HG03520 (cell line): ENCODE measurements around the gene DDX52.
"Not testable (repeated sequence)": the region's sequence is repeated elsewhere in the genome, so short reads cannot be mapped to it uniquely, and the experiment has no call there.

Experiments used
- ATAC-seq: cut with Tn5 transposase; IDR thresholded peaks from one replicate; pipeline ENCODE4 v1.9.1; 2021; ENCODE audit warnings: mild to moderate bottlenecking, moderate library complexity; ENCODE audit not compliant: unreplicated experiment

DDX52 gene

GRCh38 chr17:37657202-37657601 is 14.0 kb upstream of the DDX52 start:
- no peak for ATAC-seq

GRCh38 chr17:37651849-37652248 is 8.6 kb upstream of the DDX52 start:
- no peak for ATAC-seq

- no peak for ATAC-seq
Observed at GRCh38 chr17:37650419-37651003, 7.3 kb upstream of the DDX52 start.

- no peak for ATAC-seq
Observed at GRCh38 chr17:37648555-37648954, 5.3 kb upstream of the DDX52 start.

- no peak for ATAC-seq
Observed at GRCh38 chr17:37647856-37648255, 4.6 kb upstream of the DDX52 start.

GRCh38 chr17:37643869-37644268 is 623 bp upstream of the DDX52 start:
- no peak for ATAC-seq

GRCh38 chr17:37642681-37643080 is 565 bp downstream of the DDX52 start:
- no peak for ATAC-seq

GRCh38 chr17:37640015-37640414 is 3.2 kb downstream of the DDX52 start:
- no peak for ATAC-seq

- no peak for ATAC-seq
Observed at GRCh38 chr17:37637956-37638355, 5.3 kb downstream of the DDX52 start.

- ATAC-seq, result not testable (repeated sequence)
Observed at GRCh38 chr17:37616430-37616829, 26.8 kb downstream of the DDX52 start.

GRCh38 chr17:37614823-37615222 is 28.4 kb downstream of the DDX52 start:
- ATAC-seq, result no peak

GRCh38 chr17:37614391-37614790 is 28.9 kb downstream of the DDX52 start:
- no peak for ATAC-seq

GRCh38 chr17:37610971-37611370 is 32.3 kb downstream of the DDX52 start:
- no peak for ATAC-seq

- not testable (repeated sequence) for ATAC-seq
Observed at GRCh38 chr17:37610041-37610420, 33.2 kb downstream of the DDX52 start.

GRCh38 chr17:37609170-37610040 is 33.8 kb downstream of the DDX52 start, which contains the start of gene SYNRG:
SYNRG (minus strand) TSS chr17:37609418; CDS start chr17:37609355, 63 bp downstream.
- peak; percentile 76 for ATAC-seq

- peak; percentile 11 for ATAC-seq
Observed at GRCh38 chr17:37608351-37609169, 34.7 kb downstream of the DDX52 start.

- ATAC-seq, result no peak
Observed at GRCh38 chr17:37607637-37608331, 35.5 kb downstream of the DDX52 start.

GRCh38 chr17:37605813-37606505 is 37.3 kb downstream of the DDX52 start:
- no peak for ATAC-seq

- ATAC-seq, result no peak
Observed at GRCh38 chr17:37605081-37605480, 38.2 kb downstream of the DDX52 start.

- no peak for ATAC-seq
Observed at GRCh38 chr17:37604556-37604955, 38.7 kb downstream of the DDX52 start.
